Measurements from ENCODE around the gene RAD54L.

RAD54L gene

GRCh38 chr1:46205791-46206190 is 41.8 kb upstream of the RAD54L start:
- no peak for TF ChIP-seq CTCF (IDR thresholded peaks at IDR 0.05; ENCODE audit: insufficient read depth, low read depth, low read length, missing control alignments)
- no peak overlapping the region for H3K4me3 ChIP-seq (ENCODE audit: low read depth, low read length)
- no peak for DNase-seq (ENCODE audit: low read depth)

- no peak for DNase-seq (ENCODE audit: low read depth)
- H3K4me3 ChIP-seq (ENCODE audit: low read depth, low read length) = no peak overlapping the region
- no peak for TF ChIP-seq CTCF (IDR thresholded peaks at IDR 0.05; ENCODE audit: insufficient read depth, low read depth, low read length, missing control alignments)
Observed at GRCh38 chr1:46206399-46206798, 41.2 kb upstream of the RAD54L start.

GRCh38 chr1:46210561-46210960 is 37.0 kb upstream of the RAD54L start:
- no peak for TF ChIP-seq CTCF (IDR thresholded peaks at IDR 0.05; ENCODE audit: insufficient read depth, low read depth, low read length, missing control alignments)

GRCh38 chr1:46211051-46211450 is 36.5 kb upstream of the RAD54L start:
- no peak for DNase-seq (ENCODE audit: low read depth)
- TF ChIP-seq CTCF (IDR thresholded peaks at IDR 0.05; ENCODE audit: insufficient read depth, low read depth, low read length, missing control alignments) = no peak
- H3K4me3 ChIP-seq (ENCODE audit: low read depth, low read length) = no peak overlapping the region

More at GRCh38 chr1:46210561-46210960, 37.0 kb upstream of the RAD54L start:
- DNase-seq (ENCODE audit: low read depth) = no peak
- H3K4me3 ChIP-seq (ENCODE audit: low read depth, low read length) = no peak overlapping the region

GRCh38 chr1:46215504-46215903 is 32.1 kb upstream of the RAD54L start:
- no peak for TF ChIP-seq CTCF (IDR thresholded peaks at IDR 0.05; ENCODE audit: insufficient read depth, low read depth, low read length, missing control alignments)
- H3K4me3 ChIP-seq (ENCODE audit: low read depth, low read length) = no peak overlapping the region
- no peak for DNase-seq (ENCODE audit: low read depth)

GRCh38 chr1:46218443-46218842 is 29.1 kb upstream of the RAD54L start:
- TF ChIP-seq CTCF (IDR thresholded peaks at IDR 0.05; ENCODE audit: insufficient read depth, low read depth, low read length, missing control alignments) = no peak
- no peak for DNase-seq (ENCODE audit: low read depth)
- H3K4me3 ChIP-seq (ENCODE audit: low read depth, low read length) = no peak overlapping the region
